ENCODE measurements around the gene PRR20D. TPM values are rescaled to one million over a fixed set of nuclear protein-coding genes. Genes with fewer than 3 reads are reported as not detected.
"Not testable (repeated sequence)": the region's sequence is repeated elsewhere in the genome, so short reads cannot be mapped to it uniquely, and the experiment has no call there.

The PRR20D gene
- total RNA-seq (not detected), polyA plus RNA-seq (not detected), total RNA-seq (0 reads per million in 6 experiments)

DNA sequence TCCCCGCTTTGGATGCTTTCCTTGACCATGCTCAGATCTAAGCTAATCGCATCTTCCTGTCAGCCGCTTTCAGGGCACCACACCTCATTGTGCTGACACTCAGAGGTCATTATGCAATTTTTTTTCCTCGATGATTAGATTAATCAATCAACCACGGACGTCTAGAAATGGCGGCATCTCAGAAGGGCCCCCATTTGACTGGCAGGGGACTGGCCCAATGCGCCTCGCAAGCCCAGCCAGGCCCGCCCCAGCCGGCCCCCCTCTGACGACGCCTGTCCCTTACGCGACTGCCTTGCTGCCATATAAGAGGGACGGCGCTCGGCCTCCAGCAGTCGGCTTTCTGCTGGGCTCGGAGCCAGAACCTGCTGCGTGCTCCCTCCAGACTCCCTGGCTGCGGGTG is at the start of gene PRR20D:
TSS of gene PRR20D (plus strand) at position 301 of the 400 bp plus-strand sequence. CDS start 387 bp downstream, outside the sequence.
- H3K27me3 Mint-ChIP-seq, POLR2A ChIA-PET, H3K4me3 Mint-ChIP-seq, ATAC-seq, H3K9me3 Mint-ChIP-seq, H3K36me3 Mint-ChIP-seq, DNase-seq, H3K4me1 Mint-ChIP-seq, H3K27ac Mint-ChIP-seq: not testable (repeated sequence)

DNA sequence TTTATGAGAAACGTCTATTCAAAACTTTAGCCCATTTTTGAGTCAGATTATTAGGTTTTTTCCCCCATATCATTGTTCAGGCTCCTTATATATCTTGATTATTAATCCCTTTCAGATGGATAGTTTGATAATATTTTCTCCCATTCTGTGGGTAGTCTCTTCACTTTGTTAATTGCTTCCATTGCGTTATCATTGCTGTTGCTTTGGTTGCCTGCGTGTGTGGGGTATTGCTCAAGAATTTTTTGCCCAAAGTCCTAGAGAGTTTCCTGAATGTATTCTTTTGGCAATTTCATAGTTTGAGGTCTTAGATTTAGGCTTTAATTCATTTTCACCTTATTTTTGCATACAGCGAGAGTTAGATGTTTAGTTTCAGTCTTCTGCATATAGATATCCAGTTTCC is 45.5 kb upstream of the PRR20D start:
- POLR2A ChIA-PET, result no interaction called here
- peaks cover 0 to 6% (median 0%) of the 10 kb centered on the region in 3 donors for H3K36me3 Mint-ChIP-seq
- DNase-seq, result no peak
- no peaks in the 10 kb centered on the region for H3K27me3 Mint-ChIP-seq
- no peak overlapping the region for H3K4me3 Mint-ChIP-seq
- no peak for ATAC-seq
- H3K9me3 Mint-ChIP-seq, result peaks cover 4 to 49% (median 20%) of the 10 kb centered on the region in 9 donors
- H3K27ac Mint-ChIP-seq, result no peak overlapping the region
- H3K4me1 Mint-ChIP-seq, result no peaks in the 10 kb centered on the region

DNA sequence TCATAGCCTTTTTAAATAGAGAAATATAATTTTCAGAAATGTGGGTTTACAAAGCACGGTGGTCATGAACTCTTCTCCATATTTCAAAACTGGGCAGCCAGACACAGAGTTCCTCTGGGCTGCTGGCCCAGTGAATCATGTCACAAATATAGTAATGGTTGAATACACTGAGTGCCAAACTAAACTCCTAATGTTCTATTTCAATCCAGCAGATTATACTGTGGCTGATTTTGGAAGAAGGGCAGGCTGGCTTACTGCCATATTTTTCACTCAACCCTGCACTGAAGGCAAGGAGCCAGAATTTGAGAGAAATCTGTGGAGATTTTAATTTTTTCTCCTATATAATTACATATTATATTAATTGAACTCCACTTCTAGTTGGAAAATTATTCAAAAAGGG is 36.8 kb upstream of the PRR20D start:
- Mint-ChIP-seq H3K36me3 (peaks cover 0 to 4% (median 0%) of the 10 kb centered on the region in 3 donors), H3K9me3 (peaks cover 0 to 11% (median 4%) of the 10 kb centered on the region in 9 donors), H3K4me1 (no peaks in the 10 kb centered on the region), H3K27me3 (no peaks in the 10 kb centered on the region), H3K27ac (no peak overlapping the region), H3K4me3 (no peak overlapping the region)
- POLR2A ChIA-PET, result no interaction called here
- ATAC-seq, result no peak
- DNase-seq, result no peak

DNA sequence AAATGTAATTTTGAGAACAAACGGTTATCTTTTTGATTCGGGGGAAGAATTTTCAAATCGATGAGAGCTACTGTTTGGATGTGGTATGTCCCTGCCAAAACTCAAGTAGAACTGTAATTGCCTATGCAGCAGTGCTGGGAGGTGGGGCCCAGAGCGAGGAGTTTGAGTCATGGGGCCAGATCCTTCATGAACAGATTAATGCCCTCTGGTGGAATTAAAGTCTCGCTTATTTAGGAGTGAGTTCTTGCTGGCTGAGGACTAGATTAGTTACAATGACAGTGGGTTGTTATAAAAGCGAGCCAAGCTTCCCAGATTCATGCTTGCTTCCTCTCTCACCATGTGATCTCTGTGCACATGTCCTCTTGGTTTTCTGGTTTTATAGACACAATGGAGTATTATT is 31.5 kb upstream of the PRR20D start:
- Mint-ChIP-seq H3K36me3 (no peaks in the 10 kb centered on the region), H3K4me3 (no peak overlapping the region), H3K4me1 (no peaks in the 10 kb centered on the region), H3K27me3 (no peaks in the 10 kb centered on the region), H3K27ac (no peak overlapping the region), H3K9me3 (peaks cover 0 to 19% (median 2%) of the 10 kb centered on the region in 9 donors)
- POLR2A ChIA-PET, result no interaction called here
- DNase-seq, result no peak
- ATAC-seq, result no peak

DNA sequence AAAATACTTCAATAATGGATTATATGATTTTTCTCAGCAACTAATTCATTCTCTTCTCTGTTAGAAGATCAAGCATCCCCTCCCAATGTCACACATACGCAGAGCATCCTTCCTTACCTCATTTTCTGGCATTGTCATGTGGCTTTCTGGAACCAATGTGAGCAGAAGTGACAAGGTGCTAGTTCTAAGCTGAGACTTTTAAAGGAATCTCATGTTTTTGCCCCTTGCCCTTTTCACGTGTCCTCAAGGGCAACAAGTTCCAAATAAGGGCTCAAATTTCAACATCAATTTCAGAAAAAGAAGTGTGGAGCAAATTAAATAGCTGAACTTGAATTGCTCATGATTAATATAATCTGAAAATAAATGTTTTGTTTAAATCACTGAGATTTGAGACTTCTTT is 24.3 kb upstream of the PRR20D start:
- Mint-ChIP-seq H3K4me1 (no peaks in the 10 kb centered on the region), H3K9me3 (peaks cover 0 to 9% (median 3%) of the 10 kb centered on the region in 9 donors), H3K36me3 (no peaks in the 10 kb centered on the region), H3K4me3 (peak overlapping the region in 1 of 10 donors; percentile 24), H3K27me3 (no peaks in the 10 kb centered on the region), H3K27ac (no peak overlapping the region)
- ATAC-seq (no peak), DNase-seq (no peak)
- POLR2A ChIA-PET, result no interaction called here

DNA sequence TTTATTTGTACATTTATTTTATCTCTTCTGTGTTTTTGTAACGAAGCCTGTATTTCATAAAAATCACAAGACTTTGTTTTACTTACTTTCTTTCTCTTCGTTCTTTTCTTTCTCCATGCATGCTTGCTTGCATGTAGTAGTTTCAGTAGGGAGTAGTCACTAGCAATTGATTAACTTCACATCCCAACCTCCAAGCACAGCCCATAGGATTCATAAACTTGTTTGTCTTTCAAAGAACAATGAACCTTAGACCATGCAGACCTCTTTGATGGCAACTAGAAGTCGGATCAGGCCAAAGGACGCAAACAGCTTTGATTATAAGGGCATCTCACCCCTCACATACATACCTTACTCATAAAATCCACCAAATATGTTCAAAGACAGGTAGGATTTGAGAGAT is 22.8 kb upstream of the PRR20D start:
- H3K27me3 Mint-ChIP-seq, result no peaks in the 10 kb centered on the region
- ATAC-seq, result no peak
- peaks cover 0 to 9% (median 3%) of the 10 kb centered on the region in 9 donors for H3K9me3 Mint-ChIP-seq
- H3K4me3 Mint-ChIP-seq, result no peak overlapping the region
- no peak overlapping the region for H3K27ac Mint-ChIP-seq
- no peaks in the 10 kb centered on the region for H3K4me1 Mint-ChIP-seq
- no peak for DNase-seq
- POLR2A ChIA-PET, result no interaction called here
- no peaks in the 10 kb centered on the region for H3K36me3 Mint-ChIP-seq

DNA sequence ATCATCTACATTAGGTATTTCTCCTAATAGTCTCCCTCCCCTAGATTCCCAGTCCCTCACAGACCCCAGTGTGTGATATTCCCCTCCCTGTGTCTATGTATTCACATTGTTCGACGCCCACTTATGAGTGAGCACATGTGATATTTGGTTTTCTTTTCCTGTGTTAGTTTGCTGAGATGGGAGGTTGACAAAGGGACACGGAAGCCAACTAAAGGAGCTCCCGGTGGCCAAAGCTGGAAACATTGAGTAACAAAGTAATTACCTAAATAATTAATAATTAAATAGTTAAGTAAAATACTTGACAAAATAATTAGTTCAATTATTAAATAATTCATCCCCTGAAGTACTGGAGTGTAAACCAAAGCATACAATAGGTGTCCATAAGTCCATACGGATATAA is 21.4 kb upstream of the PRR20D start:
- no peaks in the 10 kb centered on the region for H3K36me3 Mint-ChIP-seq
- H3K27ac Mint-ChIP-seq, result no peak overlapping the region
- peaks cover 0 to 9% (median 0%) of the 10 kb centered on the region in 9 donors for H3K9me3 Mint-ChIP-seq
- H3K4me3 Mint-ChIP-seq, result no peak overlapping the region
- no peaks in the 10 kb centered on the region for H3K27me3 Mint-ChIP-seq
- POLR2A ChIA-PET, result no interaction called here
- no peaks in the 10 kb centered on the region for H3K4me1 Mint-ChIP-seq
- DNase-seq (no peak), ATAC-seq (no peak)

DNA sequence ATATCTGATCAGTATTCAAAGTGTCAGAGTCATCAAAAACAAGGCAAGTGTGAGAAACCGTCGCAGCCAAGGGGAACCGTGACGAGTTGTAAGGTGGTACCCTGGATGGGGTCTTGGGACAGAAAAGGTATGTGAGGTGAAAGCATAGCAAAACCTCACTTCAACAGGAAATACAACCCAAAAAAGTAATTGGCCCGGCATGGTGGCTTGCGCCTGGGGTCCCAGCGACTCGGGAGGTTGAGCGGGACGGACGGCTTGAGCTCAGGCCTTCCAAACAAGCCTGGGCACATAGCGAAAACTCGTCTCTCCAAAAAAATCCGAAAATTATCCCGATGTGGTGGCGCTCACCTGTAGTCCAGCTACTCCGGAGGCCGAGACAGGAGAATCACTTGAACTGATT is 20.7 kb upstream of the PRR20D start:
- ATAC-seq, H3K4me3 Mint-ChIP-seq, POLR2A ChIA-PET, DNase-seq, H3K27me3 Mint-ChIP-seq, H3K36me3 Mint-ChIP-seq, H3K9me3 Mint-ChIP-seq, H3K4me1 Mint-ChIP-seq, H3K27ac Mint-ChIP-seq: not testable (repeated sequence)

DNA sequence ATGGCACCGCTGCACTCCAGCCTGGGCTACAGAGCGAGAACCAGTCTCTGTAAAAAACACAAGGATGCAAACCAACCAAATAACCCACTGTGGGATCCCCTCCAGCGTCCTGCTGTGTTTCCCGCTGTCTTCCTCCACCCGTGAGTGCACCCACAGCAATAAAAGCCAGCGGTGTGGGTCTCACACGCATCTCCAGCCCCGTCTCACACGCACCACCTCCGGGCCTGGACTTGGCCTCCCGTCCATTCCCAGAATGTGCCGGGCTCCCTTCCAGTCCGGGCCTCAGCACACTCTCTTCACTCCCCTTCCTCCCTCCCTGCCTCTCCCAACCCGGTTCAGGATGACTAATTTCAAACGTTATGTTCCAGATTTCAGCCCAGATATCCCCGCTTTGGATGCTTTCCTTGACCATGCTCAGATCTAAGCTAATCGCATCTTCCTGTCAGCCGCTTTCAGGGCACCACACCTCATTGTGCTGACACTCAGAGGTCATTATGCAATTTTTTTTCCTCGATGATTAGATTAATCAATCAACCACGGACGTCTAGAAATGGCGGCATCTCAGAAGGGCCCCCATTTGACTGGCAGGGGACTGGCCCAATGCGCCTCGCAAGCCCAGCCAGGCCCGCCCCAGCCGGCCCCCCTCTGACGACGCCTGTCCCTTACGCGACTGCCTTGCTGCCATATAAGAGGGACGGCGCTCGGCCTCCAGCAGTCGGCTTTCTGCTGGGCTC is 20.0 kb upstream of the PRR20D start, which contains the start of gene PRR20A:
TSS of gene PRR20A (plus strand) at position 684 of the 734 bp plus-strand sequence. CDS start 387 bp downstream, outside the sequence.
- H3K4me1 Mint-ChIP-seq, H3K27me3 Mint-ChIP-seq, DNase-seq, ATAC-seq, H3K36me3 Mint-ChIP-seq, H3K9me3 Mint-ChIP-seq, H3K4me3 Mint-ChIP-seq, H3K27ac Mint-ChIP-seq, POLR2A ChIA-PET: not testable (repeated sequence)

DNA sequence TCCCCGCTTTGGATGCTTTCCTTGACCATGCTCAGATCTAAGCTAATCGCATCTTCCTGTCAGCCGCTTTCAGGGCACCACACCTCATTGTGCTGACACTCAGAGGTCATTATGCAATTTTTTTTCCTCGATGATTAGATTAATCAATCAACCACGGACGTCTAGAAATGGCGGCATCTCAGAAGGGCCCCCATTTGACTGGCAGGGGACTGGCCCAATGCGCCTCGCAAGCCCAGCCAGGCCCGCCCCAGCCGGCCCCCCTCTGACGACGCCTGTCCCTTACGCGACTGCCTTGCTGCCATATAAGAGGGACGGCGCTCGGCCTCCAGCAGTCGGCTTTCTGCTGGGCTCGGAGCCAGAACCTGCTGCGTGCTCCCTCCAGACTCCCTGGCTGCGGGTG is 13.2 kb upstream of the PRR20D start, which contains the start of gene PRR20B:
TSS of gene PRR20B (plus strand) at position 301 of the 400 bp plus-strand sequence. CDS start 387 bp downstream, outside the sequence.
- H3K4me1 Mint-ChIP-seq, H3K36me3 Mint-ChIP-seq, ATAC-seq, POLR2A ChIA-PET, DNase-seq, H3K27ac Mint-ChIP-seq, H3K4me3 Mint-ChIP-seq, H3K27me3 Mint-ChIP-seq, H3K9me3 Mint-ChIP-seq: not testable (repeated sequence)

DNA sequence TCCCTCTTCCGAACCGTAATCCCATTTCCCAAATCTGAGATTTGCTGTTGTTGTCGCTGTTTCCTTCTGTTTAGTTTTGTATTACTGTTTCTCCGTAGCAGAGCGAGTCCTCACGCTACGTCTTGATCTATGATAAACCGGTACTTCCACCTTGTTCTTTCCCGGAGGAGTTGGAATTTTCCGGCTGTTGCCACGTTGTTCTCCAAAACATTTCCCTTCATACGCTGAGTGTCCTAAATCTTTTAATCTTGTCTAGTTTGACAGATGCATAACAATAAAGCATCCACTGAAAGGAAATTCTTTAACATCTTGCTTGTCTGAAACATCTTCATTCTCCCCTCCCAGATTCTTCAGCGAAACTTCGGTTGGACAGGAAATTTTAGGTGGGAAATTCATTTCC is 12.3 kb upstream of the PRR20D start:
- H3K4me1 Mint-ChIP-seq, POLR2A ChIA-PET, DNase-seq, H3K9me3 Mint-ChIP-seq, H3K27ac Mint-ChIP-seq, H3K36me3 Mint-ChIP-seq, H3K27me3 Mint-ChIP-seq, ATAC-seq, H3K4me3 Mint-ChIP-seq: not testable (repeated sequence)

DNA sequence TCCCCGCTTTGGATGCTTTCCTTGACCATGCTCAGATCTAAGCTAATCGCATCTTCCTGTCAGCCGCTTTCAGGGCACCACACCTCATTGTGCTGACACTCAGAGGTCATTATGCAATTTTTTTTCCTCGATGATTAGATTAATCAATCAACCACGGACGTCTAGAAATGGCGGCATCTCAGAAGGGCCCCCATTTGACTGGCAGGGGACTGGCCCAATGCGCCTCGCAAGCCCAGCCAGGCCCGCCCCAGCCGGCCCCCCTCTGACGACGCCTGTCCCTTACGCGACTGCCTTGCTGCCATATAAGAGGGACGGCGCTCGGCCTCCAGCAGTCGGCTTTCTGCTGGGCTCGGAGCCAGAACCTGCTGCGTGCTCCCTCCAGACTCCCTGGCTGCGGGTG is 6.7 kb upstream of the PRR20D start, which contains the start of gene PRR20C:
TSS of gene PRR20C (plus strand) at position 301 of the 400 bp plus-strand sequence. CDS start 387 bp downstream, outside the sequence.
- DNase-seq, H3K27me3 Mint-ChIP-seq, POLR2A ChIA-PET, H3K27ac Mint-ChIP-seq, H3K36me3 Mint-ChIP-seq, H3K4me1 Mint-ChIP-seq, H3K9me3 Mint-ChIP-seq, ATAC-seq, H3K4me3 Mint-ChIP-seq: not testable (repeated sequence)

DNA sequence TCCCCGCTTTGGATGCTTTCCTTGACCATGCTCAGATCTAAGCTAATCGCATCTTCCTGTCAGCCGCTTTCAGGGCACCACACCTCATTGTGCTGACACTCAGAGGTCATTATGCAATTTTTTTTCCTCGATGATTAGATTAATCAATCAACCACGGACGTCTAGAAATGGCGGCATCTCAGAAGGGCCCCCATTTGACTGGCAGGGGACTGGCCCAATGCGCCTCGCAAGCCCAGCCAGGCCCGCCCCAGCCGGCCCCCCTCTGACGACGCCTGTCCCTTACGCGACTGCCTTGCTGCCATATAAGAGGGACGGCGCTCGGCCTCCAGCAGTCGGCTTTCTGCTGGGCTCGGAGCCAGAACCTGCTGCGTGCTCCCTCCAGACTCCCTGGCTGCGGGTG is 6.5 kb downstream of the PRR20D start, which contains the start of gene PRR20E:
TSS of gene PRR20E (plus strand) at position 301 of the 400 bp plus-strand sequence. CDS start 387 bp downstream, outside the sequence.
- H3K4me1 Mint-ChIP-seq, H3K9me3 Mint-ChIP-seq, H3K27ac Mint-ChIP-seq, ATAC-seq, DNase-seq, H3K36me3 Mint-ChIP-seq, POLR2A ChIA-PET, H3K27me3 Mint-ChIP-seq, H3K4me3 Mint-ChIP-seq: not testable (repeated sequence)

DNA sequence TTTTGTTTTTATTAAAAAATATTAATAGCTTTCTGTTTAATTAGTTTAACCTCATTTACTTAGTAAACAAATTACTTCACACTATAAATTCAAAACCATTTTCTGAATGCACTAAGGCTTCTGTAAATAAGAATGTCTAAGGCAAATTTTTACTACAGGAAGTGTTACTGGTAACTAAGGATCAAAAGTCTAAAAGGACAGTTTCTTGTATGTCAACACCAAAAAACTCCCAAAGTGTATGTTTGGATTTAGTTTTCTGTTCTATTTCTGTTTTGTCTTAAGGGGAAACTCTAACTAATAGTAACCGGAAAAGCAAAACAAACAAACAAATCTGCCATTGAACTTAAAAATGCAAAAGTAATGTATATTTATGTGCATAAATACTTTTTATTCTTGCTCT is 31.2 kb downstream of the PRR20D start:
- H3K27me3 Mint-ChIP-seq, result no peaks in the 10 kb centered on the region
- DNase-seq (no peak), ATAC-seq (no peak)
- H3K27ac Mint-ChIP-seq, result no peak overlapping the region
- POLR2A ChIA-PET, result no interaction called here
- H3K4me3 Mint-ChIP-seq, result no peak overlapping the region
- peaks cover 0 to 14% (median 3%) of the 10 kb centered on the region in 9 donors for H3K9me3 Mint-ChIP-seq
- H3K36me3 Mint-ChIP-seq, result no peaks in the 10 kb centered on the region
- no peaks in the 10 kb centered on the region for H3K4me1 Mint-ChIP-seq
